Tongue (tissue), 2 donors: Measurements from ENCODE around the gene WIZ. TPM values are rescaled to one million over a fixed set of nuclear protein-coding genes. Genes with fewer than 3 reads are reported as not detected.
A peak's percentile ranks its signal among the peaks of the same experiment; 100 is the strongest.
"Not testable (repeated sequence)": the region's sequence is repeated elsewhere in the genome, so short reads cannot be mapped to it uniquely, and the experiment has no call there.

Experiments used
- DNase-seq: peaks from one replicate; pipeline ENCODE4 v3.0.0-alpha.2; 2015
- total RNA-seq: library from RNA; depleted of rRNA; stranded (reverse); fragments of >200 nt; gene quantifications from one replicate; pipeline ENCODE4 v1.2.3, GENCODE V29; 2014

The WIZ gene
- total RNA-seq, 1 donor from 2014 or later, result 13.4 TPM

DNA sequence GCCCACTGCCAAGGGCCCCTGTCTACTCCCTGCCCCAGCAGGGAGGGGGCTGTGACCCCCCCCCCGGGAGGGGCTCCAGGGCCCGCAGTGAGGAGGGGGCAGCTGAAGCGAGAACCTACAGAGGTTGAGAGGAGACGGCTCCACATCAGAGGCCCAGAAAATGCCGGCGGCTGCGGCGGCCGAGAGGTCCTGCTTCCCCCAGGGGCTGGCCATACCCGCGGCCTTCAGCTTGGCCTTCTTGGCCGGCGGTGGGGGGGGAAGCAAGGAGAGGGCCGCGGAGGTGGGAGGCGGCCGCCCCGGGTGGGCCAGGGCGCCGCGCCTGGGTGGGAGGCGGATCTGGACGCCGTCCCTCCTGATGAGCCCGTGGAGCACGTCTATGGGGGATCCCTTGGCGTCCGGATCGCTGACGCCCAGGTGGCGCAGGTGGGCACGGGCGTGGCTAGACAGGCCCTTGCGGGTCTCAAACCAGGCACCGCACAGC lies 21.7 kb downstream of the WIZ start:
- no peak for DNase-seq

DNA sequence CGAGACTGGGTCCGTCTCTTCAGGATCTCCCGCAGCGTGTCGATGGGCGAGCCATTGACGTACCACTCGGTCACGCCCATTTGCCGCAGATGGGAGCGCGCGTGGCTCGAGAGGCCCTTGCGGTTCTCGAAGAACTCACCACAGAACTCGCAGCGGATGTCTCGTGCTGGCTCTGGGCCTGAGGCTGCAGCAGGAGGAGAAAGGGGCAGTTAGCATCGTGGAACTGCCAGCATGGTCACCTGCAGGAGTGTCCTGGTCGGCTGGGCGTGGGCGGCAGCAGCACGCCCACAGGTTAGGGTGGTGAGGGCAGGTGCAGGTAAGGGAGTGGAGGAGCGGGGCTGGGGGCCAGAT lies 22.4 kb downstream of the WIZ start:
- no peak for DNase-seq

DNA sequence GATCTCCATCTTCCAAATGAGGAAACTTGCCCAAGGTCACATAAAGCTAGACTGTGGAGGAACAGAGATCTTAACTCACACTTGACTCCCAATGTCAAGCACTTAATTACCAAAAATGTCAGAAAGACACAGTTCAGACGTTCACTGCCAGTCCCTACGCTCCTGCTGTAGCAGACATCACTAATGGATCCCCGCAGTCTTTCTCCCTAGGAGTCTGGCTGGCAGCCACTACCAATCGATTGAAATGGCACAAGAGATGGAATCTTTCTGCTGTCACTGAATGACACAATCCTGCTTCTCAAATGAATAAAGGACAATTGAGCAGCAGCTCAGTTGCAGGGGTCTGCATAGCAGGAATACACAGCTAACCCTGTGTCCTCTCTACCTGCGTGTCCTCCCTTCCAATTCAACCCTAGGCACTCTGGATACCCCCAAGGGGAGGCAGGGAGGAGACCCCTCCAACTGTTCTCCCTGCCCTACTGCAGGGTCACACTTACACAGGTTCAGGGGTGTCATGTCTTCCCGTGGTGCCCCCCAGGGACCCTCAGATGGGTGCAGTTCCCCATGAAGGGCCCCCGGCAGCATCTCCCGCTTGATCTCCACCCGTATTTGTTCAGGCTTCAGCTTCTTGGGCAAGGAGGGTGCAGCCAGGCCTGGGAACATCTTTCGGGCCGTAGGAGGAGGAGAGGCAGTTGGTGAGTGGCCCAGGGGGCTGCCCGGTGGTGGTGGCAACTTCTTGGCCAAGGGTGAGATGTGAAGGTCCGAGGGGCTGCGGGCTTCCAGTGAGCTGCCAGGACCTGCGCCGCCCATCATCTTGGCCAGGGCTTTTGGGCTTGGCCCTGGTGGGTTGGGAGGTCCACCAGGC lies 23.0 kb downstream of the WIZ start:
- DNase-seq, result no peak

DNA sequence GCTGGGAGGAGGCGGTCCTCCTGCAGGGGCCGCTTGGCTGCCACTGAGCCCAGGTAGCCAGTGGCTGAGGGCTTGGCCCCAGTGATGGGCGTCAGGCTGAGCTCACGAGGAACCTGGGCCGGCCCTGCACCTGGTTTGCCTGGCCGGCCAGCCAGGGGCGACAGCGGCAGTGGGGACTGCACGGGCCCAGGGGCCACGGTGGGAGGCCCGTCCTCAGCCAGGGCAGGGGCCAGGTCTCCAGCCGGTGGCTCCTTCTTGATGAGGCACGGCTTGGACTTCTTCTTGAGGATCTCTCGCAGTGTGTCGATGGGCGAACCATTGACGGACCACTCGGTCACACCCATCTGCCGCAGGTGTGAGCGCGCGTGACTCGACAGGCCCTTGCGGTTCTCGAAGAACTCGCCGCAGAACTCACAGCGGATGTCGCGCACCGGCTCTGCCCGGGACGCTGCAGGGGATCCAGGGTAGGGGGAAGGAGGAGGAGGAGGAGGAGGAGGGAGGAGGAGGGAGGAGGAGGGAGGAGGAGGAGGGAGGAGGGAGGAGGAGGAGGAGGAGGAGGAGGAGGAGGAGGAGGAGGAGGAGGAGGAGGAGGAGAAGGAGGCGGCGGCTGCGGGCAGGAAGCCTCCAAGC lies 24.3 kb downstream of the WIZ start:
- DNase-seq, result no peak

DNA sequence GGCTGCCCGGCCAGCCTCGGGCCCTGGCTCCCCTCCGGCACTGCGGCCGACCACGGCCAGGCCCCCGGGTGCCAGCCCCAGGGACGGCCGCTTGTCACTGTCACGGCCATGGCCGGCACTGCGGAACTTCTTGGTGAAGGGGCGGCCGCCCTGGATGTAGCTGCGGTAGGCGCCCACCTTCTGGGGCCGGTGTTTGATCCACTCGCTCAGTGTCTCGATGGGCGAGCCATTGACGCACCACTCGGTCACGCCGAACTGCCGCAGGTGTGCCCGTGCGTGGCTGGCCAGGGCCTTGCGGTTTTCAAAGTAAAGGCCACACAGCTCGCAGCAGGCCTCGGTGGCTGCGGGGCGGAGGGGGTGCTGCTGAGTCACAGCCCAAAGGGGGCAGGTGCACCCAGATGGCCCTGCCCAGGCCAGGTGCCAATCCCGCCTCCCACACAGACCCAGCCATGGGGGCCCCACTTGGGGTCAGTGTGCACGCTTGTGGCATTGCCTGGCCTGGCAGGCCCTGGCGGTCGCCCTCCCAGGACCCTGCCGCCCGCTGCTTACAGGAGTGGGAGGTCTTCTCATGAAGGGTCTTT lies 25.0 kb downstream of the WIZ start:
- DNase-seq, result no peak

DNA sequence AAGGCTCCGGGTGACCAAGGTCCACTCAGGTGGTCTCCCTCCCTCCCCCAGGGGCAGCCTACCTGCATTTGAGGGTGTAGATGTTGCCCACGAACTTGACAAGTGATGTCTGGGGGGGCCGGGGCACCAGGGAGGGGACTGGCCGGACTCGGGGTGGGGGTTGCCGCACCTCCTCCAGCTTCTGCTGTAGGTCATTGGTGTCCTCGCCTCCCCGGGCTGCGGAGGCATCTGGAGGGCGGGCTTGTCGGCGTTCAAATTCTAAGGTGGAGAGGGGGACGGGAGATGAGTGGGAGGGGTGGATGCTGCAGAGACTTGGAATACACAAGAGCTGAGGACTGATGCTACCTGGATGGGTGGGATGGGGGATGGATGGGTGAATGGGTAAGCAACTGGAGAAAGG lies 25.6 kb downstream of the WIZ start:
- DNase-seq, result no peak

DNA sequence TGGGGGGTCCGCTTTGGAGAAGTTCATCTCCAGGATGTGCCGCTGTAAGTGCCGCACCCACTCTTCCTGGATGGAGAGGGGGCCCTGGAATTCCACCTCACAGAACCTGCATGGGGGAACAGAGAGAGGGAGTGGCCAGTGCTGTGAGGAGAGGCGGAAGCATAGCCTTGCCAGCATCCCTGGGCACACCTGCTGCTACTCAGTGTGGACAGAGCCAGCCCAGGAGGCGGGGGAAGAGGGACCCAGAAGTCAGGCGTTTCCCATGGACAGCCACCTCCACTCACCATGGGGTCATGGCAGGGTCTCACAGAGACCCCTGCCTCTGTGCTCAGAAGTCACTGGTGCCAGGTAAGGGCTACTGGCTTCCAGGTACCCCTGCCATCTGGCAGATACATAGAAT lies 26.6 kb downstream of the WIZ start:
- DNase-seq, result no peak

DNA sequence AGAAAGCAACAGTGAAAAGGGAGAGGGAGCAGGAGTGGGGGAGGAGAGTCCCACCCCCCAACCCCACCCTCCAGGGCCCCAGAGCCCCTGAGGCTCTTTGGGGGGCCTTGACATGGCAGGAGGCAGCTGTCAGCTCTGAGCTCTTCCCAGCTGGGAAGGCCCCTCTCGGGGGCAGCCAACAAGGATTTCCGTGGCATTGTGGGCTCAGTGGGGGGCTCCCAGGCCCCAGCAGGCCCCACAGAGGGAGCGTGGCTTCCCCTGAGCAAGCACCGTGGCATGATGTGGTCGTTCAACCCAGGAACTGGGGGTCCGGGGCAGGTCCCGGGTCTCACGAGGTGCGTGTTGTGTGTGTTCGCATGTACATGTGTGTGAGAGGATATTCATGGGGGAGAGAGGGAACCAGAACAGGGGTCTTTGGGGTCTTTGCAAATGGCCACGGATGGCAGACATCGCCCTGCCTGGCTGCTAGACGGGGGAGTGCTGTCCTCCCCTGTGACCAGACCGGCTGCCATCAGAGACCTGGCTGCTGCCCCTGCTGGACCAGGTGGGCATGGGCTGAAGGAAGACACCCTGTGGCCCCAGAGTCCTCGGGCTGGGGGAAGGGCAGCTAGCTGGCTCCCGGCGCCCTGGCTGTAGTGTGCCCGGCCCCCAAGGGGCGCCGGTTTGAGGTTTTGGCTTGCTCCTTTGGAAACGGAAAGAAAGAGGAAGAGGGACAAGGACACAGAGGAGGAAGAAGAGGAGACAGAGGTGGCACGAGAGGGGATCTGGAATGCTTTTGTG lies 27.3 kb downstream of the WIZ start:
- peak; percentile 70 for DNase-seq

DNA sequence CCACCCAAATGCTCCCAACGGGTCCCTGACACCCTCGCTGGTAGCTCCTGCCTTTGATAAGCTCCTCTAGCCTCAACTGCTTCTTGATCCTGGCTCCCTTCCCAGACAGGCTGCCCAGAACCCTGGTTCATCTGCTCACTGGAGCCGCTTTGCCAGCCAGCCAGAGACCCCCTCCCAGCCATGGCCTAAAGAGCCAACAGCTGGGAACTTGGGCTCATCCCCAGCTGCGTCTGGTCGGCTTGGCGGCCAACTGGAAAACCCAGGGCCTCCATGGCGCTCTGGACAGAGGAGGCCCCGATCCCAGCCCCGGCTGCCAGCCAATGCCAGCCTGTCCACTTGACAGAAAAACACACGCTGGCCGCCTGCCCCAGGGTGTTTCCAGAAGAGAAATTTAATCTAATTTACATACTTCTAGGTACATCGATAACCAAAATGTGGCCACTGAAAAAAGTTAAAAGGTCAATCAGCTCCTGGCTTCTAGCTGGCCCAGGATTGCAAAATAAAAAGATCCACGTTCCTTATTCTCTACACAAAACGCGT lies 28.0 kb downstream of the WIZ start:
- DNase-seq, result peak; percentile 97

DNA sequence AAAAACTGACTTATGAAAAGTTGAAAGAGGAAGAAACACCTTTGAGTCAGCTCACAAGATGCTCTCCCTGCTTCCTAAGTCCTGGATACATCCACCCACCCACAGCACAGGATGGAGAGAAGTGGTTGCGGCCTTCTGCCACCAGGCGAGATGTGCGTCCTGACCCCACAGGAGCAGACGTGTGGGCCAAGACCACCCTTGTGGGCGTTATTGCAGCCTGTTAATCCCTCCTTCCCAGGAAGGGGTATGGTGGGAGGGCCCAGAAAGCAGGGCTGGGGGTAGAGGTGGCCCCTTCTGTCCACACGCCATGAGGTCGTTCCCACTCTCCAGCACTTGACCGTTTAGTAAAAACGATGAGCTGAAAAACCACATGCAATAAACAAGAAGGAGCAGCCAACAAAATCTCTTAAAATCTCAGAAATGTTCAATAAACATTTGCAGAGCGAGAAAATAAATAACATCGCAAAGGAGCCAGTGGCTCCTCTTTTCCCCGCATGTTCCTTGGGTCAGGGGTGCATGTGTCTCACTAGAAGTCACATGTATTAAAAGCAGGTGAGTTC lies 28.5 kb downstream of the WIZ start:
- no peak for DNase-seq

DNA sequence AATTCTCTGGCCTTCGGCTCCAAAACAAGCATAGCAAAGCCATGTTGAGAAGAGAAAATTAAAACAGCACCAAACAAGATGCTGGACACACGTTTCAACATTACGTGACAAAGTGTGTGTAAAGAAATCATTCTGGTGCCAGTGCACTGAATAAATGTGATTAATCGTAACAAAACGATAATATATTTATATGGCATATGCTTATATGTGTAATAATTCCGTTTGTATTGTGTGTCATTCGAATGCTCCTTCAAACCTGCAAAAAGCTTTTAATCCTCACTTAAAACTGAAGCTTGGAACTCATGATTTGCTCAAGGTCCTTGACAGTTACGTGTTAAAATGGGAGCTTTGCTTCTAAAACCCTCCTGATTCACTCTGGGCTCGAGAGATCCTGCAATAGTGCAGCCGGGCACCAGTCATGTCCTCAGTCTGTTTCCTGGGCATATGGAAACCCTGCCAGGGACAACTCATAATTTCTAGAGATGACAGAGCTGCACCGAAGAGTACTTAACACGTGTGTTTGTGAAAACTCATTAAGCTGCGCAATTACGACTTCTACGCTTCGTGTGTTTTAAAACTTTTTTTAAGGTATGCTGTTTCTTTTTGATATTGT lies 30.2 kb downstream of the WIZ start:
- no peak for DNase-seq

DNA sequence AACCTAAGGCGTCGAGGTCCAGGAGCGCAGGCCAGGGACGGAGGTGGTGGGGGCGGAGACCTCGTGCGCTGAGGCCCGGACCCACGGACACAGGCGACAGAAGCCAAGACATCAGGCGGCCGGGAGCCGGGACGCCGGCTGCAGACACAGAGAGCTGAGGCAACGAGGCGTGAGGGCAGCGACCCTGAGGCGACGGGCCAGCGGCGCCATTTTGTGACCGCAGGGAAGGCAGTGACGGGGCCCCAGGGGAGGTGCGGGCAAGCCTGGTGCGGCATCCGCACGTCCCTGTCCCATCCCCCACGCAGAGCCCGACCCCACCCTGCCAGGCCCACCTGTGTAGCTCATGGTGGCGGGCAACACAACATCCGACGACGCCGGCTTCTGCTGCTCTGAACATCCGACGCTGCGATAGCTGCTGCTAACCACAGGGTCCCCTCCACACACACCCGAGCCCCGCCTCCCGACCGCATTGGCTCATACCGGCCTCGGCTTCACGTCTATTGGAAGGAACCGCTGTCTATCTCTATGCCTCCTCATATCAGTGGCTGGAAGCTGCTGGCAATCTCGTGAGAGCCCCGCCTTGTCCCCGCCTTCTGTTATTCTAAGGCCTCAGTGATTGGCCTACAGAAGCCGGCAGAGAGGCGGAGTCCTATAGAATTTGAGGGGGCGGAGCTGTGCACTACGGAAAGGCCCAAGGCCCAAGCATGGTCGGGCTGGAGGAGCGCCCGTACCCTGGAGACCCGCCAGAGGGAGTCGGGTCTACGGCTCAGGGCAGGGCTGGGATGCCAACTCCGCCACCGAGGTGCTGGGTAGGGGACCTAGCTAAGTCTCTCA lies 31.0 kb downstream of the WIZ start, which contains the start of gene AKAP8L:
Gene AKAP8L (minus strand): TSS at position 410 of the 834 bp plus-strand sequence. CDS start 65 bp downstream, at position 345.
- peak; percentile 100 for DNase-seq

DNA sequence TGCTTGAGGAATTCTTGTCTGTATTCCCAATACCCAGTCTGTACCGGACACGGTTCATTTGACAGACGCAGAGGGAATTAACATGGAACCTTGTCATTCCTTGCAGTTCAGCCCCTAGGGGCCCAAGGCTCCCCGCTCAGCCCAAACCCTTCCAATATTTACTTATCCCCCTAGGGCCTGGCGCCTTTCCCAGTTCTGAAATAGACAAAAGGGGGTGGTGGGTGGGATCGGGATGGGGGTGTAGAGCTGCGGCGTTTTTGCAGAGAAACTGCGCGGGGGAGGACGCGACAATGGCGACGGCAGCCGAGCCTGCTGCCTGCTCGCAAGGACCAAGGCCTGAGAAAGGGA lies 31.6 kb downstream of the WIZ start:
- DNase-seq, result peak; percentile 65

DNA sequence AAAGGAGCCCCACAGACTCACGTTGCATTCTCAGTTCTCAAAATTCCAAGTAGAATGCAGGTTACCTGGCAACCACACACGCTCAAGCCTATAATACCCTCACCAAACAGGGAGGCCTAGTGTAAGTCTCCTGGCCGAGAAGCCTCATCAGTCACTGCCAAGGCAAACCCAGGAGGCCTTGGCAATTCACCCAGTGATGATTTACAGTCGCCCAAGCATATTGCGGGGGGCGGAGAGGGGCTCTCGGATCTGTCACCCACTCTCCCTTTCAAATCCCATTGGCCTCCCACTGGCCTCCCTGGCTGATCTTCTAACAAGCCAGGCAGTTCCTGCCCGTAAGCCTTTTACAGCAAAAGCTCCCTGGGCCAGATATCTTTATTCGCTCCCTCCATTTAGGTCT lies 32.1 kb downstream of the WIZ start:
- DNase-seq, result no peak

DNA sequence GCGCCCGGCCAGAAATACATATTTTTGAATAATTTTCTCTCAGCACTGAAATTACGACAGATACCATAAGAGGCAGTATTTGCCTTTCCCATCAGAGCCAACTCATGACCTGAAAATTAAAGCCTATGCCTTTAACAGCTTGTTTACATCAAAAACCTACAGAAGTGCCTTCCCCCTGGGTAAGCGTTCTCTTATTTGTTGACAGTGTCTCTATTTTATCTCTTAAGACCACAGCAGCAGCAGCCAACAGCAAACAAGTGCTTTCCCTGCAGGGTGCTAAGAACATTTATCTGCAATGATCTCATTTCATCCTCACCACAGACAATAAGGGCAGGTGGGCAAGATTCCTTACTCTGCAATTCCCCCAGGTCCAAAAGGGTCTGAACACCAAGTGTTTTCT lies 36.9 kb downstream of the WIZ start:
- no peak for DNase-seq

DNA sequence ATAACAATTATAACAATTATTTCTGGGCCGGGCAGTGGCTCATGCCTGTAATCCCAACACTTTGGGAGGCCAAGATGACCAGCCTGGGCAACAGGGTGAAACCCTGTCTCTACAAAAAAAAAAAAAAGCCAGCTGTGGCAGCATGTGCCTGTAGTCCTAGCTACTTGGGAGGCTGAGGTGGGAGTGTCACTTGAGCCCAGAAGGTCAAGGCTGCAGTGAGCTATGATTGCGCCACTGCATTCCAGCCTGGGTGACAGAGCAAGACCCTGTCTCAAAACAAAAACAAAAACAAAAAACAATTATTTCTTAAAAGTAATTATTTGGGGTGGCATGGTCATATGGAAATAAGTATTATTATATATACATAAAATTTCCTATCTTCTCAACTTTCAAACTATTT lies 38.4 kb downstream of the WIZ start:
- DNase-seq, result not testable (repeated sequence)

DNA sequence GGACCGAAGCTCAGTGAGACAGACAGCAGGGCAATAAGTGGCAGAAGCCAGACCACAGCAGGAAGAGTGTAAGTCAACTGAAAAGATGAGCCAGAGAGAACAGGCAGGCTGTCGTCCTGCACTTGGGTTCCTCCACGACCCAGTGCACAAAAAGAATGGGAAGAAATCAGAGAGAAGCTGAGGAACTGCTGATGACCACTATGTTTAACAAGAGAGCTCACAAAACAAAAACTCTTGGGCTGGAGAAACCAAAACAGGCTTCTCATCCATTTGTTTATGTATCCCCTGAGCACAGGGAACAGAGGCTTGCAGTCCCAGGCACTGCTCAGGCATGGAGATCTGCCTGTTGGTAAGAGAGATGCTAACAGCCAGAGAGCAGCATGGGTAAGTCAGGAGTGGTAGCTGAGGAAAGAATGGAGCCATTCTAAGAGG lies 45.0 kb downstream of the WIZ start:
- DNase-seq, result no peak

DNA sequence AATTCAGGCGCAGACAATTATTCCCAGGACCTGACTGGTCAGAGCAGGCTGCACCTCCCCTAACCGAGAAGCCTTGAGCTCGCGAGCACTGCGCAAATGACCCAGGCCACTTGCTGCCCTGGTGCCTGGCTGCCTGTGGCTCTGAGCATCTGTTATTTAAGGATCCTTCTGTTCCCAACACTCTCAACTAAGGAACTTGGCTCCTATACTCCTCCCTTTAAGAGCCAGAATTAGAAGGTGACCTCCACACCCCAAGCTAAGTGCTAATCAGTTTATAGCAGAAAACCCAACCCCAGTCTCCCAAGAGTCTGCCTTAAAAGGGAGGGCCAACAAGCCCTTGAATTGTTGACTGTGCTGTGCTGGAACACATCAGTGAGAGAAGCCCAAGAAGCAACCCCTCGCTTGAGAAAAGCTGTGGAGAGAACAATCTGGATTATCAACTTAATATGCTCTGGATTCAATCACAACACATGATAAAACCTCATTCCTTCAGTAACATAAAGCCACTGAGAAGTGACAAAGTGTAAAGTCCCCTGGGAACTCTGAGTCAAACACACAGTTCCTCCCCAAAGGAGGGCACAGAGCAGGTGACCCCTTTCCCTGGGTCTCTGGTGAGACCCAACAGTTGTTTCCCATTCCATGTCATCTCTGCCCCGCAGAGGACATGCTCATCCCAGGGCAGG lies 45.5 kb downstream of the WIZ start:
- DNase-seq, result peak; percentile 61

DNA sequence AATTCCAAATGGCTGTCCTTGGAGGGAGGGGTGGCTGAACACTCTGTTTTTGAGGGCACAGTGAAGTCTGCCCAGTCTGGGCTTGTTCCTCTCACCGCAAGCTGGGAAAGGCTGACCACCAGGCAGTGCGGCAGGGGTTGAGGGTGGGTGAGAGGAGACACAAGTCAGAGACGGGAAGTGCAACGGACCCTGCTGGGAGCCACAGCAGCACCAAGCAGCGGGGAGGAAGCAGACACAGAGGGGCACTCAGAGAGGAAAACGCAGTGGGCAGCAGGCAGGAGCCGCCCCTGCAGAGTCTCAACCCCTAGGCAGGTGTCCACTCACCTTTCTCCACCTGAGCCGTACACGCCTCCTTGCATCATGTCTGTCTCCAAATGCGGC lies 46.6 kb downstream of the WIZ start:
- no peak for DNase-seq
